NCI-H146 treated with DMSO at 0.1 percent for 48 hours (cell line): ENCODE results near the gene UNC119.

Source experiments
- DNase-seq: peaks from one replicate; lab custom pipeline; 2025; ENCODE audit not compliant: unreplicated experiment; lab: John Stamatoyannopoulos, UW

Gene UNC119

DNA sequence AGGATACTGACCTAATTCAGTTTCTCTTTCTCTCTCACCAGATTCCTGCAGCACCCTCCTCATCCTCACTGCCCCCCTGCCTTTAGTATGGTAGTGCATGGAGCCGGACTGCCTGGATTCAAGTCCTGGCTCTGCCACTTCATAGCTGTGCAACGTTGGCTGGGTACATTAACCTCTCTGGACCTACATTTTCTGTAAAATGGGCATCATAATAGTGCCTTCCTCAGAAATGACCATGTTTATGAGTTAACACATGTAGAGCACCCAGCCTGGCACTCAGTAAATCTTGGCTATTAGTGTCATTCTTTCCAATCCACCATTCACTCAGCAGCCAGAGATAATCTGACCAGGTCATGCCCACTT is 7.3 kb downstream of the UNC119 start:
- no peak for DNase-seq

DNA sequence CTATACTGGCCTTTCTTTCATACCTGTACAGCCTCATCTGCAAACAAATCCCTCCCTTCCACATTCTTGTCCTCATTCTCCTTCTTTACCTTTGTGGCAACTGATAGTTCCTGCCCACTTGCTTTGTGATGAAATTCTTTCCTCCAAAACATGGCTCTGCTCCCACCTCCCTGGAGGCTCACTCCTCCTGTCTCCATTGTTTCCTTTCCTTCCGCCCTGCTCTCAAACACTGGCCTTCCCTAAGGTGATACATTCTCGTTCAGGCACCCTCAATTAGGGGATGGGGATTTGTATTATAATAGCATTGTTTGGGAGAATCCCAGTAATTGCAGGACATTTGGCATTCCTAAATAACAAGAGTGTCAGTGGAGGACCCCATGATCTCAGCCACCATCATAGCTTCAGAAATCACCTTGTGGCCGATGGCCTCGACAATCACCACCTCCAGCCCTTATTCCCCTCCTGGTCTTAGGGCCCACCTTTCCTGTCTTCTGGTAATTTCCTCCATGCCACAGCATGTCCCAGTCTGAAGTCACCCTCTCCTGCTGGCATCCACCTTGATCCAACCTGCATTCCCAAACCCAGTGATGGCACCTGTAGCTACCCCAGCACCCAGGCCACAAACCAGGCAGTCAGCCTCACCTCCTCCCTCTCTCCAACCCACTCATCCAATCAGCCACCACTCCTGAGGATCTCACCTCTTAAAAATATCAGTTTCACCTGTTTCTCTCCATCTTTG is 7.9 kb downstream of the UNC119 start:
- no peak for DNase-seq

DNA sequence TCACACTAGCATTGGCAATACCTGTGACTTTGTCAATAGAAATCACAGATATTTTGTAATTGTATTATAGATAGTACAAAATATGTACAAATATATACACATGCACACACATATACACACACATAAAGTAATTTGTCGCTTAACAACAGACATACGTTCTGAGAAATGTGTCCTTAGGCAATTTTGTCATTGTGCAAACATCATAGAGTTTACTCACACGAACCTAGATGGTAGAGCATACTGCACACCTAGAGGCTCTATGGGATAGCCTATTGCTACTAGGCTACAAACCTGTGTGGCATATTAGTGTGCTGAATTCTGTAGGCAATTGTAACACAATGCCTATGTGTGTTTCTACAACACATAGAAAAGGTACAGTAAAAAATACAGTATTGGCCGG is 11.0 kb downstream of the UNC119 start:
- no peak for DNase-seq

DNA sequence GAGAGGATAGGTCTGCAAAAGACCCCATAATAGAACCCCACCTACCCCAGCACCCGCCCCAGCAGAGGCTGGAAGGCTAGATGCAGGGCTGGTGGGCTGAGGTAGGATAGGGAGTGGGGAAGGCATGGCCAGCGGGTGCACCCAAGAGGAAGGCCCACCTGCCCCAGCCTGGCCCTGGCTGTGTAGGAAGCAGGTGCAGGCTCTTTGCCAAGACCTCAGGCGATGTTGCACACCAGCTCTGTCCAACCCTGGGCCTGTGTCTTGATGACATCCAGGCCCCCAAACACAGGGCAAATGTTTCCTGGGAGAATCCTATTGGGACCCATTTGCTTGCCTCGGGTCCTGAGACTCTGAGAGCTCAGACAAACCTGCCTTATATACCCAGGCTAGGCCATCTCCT is 12.2 kb downstream of the UNC119 start:
- DNase-seq: no peak

DNA sequence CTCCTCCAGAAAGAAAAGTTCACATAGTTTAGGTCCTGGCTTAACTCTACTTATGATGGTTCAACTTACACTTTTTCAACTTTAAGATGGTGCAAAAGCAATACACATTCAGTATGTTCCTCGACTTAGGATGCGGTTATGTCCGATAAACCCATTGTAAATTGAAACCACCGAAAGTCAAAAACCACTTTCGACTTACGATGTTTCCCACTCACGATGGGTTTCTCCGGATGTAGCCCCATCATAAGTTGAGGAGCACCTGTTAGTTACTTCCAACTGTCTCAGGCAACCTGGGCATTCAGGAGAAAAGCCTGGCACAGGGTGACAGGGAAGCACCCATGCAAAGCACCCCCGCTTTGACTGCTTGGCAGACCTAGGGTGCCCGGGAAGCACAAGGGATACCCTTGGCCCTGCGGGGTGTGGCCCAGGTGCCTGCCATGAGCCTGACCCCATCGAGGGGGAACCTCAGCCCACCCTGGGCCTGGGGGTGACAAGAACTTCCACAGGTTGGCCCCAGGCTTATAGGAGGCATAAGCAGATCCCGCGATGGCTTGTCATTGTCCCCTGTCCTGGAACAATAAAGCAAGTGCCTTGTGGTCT is 14.0 kb downstream of the UNC119 start:
- DNase-seq: no peak

DNA sequence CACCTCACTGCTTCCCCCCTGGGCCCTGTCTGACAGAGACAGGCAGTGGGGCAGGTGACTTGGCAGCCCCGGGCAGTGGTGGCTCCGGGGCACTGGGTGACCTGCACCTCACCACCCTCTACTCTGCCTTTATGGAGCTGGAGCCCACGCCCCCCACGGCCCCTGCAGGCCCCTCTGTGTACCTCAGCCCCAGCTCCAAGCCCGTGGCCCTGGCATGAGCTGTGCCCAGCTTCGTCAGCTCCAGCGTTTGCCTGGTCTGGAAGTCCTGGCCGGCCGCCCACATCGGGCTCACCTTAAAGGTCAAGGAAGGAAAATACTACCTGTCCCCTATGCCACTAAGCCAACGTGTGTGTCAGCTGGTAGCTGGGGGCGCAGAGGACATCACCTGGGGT is 15.2 kb downstream of the UNC119 start:
- no peak for DNase-seq

DNA sequence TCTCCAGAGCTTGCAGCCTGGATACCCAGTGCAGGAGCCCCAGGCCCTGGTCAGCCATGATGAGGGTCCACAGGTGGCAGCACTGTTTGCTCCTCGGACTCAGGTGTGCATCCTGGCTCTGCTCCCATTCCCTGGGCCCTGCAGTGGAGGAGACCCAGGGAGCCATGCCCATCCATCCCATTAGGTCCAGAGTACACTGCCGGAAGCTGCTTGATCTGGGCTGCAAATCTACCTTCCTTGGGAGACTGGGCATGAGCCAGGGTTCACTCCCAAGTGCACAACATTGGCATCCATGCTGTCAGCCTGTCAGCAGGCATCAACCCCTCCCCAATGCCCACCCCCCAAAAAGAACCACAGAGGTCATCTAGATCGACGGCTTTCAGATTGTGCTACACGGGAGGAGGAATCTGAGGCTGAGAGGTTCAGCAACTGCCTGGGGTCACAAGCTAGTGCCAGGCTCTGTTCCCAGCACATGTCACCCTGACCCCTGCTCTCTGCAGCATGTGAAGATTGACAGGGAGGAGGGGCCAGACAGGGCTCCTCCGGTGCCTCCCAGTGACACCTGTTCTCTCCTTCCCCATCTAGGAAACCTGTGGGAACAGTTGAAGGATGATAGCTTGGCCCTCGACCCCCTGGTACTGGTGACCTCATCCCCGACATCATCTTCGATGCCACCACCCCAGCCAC is 15.7 kb downstream of the UNC119 start:
- DNase-seq: no peak

DNA sequence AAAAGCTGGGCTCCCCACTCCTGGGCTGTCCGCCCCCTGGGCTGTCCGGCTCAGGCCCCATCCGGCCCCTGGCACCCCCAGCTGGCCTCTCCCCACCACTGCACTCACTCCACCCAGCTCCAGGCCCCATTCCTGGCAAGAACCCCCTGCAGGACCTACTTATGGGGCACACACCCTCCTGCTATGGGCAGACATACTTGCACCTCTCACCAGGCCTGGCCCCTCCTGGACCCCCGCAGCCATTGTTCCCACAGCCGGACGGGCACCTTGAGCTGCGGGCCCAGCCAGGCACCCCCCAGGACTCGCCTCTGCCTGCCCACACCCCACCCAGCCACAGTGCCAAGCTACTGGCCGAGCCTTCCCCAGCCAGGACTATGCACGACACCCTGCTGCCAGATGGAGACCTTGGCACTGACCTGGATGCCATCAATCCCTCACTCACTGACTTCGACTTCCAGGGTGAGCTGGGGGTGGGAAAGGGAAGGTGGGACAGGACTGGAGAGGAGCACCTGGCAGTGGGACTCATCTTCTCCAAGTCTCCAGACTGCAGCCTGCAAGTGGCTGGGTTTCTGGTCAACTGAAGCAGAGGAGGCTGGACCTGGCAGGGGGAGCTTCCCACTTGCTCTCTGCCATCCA is 17.6 kb downstream of the UNC119 start:
- no peak for DNase-seq

DNA sequence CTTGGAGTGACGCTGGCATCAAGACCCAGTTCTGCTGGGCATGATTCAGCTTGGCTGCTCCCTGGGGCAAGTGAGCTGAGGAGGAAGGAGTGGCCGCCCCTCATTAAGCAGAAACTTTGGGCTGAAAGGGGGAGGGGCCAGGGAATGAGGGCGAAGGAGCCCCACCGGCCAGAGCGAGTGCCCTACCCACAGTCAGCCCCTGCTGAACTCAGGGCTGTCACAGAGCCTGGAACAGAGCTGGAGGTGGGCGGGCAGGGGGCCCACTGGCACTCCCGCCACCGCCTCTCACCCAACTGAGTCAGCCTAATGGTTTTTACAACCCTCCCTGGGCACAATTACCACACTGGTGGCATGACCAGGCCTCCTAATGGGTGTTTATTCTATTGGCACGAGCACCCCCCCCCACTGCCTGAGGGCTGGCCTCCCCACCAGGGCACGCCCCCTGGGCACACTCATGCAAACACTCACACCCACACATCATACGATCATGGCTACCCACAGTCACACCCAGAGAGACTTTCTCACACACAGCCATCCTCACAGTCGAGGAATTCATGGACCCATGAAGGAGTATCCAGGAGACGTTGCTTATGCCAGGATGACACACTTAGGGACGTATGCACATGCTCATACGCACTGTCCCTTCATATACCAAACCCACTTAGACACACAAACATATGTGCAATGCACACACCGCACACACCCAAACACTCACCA is 19.2 kb downstream of the UNC119 start:
- no peak for DNase-seq

DNA sequence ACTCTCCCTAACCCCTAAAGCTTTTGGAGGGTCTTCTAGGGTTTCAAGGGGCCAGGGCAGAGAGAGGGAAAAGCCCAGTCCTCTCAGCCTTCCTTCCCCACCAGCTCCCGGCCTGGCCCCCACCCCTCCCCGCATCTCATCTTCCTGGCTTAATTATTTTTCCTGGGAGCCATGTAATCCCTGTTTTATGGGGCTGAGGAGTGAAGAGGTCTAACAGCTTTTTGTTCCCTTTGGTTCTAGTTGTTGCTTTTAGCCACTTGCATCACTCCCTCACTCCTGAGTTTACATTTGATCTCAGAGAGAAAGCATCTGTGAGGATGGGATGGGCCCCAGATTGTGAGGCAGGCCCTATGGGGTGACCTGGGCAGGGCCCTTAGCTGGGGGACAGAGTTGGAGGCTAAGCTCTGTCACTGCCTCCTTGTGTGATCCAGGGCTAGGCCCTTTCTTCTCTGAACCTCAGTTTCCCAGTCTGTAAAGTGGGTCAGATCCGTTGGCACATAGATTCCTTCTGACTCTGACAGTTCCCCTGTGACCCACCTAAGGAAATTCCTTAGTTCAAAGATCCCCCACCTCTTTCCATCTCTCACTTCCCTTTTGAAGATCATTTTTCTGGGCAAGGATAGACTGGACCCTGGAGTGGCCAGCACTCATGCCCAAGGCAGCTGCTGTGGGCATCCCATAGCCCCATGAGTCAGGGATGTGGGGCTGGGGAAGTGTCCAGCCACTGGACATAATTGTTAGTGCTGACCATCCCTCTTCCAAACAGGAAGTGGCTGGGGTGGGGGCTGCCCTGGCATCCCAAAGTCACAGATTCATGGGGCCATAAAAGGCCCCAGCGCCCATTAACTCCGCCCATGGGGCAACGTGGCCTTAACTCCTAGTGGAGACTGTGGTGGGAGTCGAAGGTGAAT is 20.1 kb downstream of the UNC119 start:
- DNase-seq: no peak

DNA sequence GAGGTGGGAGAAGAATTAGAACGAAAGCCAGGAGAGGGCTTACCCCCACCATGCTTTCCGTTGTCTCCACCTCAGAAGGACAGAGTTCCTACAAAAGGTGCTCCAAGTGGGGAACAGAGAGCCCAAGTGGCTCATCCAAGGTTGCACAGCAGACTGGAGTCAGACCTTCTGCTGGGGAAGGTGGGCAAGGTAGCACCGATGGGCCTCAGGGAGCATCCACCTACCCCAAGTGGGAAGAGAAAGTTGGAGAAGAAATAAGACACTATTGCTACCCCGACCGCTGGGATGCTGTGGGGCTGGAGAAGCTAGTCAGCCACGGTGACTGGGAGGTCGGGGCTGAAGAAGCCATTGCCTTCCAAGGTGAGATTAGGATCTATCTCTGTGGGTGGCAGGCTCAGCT is 21.5 kb downstream of the UNC119 start:
- DNase-seq: no peak

DNA sequence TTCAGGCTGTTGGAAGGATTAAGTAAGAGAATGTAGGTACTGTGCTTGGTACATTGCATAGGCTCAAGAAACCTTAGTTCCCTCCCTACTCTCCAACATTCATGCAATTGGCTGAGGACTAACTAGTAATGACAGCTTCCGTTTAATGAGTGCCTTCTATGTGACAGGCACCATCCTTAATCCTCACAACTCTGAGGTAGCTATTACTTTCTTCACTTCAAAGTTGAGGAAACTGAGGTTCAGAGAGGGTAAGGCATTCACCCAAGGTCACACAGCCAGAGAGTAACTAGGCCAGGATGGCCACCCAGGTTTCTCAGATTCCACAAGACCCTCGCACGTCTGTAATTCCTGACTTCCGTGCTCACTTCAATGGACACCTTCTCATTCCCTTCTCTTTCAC is 22.2 kb downstream of the UNC119 start:
- DNase-seq: no peak

DNA sequence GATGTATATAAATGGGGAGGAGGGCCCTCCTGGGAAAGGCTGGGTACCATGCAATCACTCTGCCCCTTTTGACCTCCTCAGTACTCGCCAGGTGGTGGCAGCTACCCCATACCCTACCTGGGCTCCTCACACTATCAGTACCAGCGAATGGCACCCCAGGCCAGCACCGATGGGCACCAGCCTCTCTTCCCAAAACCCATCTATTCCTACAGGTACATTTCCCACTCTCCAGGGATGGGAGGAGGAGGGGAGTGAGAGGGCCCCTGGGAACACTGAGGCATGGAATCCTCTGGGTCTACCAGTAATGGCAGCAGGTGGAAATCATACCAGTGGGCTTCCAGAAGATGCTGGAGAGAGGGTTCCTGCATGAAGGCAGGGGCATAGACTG is 23.4 kb downstream of the UNC119 start:
- DNase-seq: no peak

DNA sequence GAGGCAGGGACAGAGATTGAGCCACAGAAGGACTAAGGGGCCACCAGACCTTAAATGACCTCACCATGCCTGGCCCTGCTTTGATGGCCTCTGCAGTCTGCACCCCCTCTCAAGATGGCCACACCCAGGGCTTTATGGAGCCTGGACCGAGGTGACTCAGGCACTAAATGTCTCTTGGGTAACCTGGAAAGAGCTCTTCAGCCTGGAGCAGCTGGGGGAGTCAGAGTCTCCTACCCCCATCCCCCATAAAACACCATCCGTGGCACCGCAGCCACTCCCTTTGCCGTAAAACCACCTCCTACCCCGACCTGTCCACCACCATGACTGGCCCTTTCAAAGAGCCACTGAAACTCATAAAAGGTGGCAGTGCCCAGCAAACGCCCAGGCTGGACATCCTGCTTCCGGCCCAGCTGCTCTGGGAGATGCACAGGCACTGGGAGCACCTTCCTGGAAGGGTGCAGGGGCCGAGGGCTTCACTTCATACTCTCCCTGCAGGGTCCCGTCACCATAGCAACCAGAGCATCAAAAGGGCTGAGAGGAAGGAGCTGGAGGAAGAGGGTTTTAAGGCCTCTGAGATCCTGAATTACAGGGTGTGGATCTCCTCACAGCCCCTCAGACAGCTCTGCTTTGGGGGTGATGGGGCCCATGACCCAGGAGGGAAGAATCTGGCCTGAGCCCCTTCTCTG is 24.0 kb downstream of the UNC119 start:
- no peak for DNase-seq

DNA sequence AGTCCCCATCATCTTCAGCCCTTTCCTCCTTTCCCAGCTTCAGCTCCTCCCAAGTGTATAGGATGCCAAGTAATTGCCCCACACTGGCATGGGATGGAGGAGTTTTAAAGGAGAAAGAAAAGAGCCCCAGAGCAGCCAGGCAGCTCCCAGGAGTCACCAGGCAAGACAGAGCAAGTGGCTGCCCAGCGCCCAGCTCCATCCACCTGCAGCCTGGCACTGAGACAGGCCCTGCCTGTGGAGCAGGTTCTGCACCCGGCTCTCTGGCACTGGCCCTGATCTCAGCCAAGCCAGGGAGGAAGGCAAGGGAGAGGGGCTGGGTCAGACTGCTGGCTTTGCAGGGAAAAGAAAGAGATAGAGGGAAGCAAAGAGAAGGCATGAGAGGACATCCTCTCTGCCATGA is 24.6 kb downstream of the UNC119 start:
- no peak for DNase-seq

DNA sequence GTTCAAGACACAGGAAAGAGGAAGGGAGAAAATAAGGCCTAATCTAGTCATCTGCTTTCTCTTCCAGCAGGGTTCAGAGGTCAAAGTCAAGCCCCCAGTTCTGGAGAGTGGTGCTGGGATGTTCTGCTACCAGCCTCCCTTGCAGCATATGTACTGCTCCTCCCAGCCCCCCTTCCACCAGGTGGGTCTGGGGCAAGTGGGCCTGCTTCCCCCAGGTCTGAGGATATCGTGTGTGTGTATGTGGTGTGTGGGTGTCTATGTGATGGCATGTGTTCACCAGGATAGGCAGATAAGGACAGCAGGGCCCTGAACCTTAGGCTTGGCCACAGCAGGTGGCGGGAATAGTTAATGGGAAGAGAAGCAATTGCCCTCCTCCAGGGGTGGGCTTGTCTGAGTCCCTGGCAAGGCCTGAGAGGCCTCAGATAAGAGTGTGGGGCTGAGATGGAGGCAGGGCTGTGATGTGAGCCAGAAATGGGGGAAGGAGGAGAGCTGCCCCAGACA is 25.2 kb downstream of the UNC119 start:
- no peak for DNase-seq

DNA sequence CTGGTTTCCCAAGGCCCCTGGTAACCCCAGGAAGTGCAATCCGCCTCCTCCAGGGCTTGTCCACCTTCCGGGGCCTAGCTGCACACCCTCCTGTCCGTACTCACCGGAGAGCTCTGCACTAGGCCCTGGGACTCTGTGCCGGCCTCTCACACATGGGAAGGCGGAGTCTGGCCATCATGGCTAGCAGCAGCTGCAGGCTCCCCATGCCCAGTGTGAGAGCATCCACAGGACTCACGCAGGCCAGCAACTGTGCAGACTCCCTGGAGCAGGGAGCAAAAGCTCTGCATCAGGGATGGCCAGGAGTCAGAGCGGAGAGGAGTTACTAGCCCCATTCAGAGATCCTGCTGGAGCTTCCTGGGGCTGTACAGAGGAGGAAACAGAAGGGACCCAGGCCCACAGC is 26.0 kb downstream of the UNC119 start:
- no peak for DNase-seq

DNA sequence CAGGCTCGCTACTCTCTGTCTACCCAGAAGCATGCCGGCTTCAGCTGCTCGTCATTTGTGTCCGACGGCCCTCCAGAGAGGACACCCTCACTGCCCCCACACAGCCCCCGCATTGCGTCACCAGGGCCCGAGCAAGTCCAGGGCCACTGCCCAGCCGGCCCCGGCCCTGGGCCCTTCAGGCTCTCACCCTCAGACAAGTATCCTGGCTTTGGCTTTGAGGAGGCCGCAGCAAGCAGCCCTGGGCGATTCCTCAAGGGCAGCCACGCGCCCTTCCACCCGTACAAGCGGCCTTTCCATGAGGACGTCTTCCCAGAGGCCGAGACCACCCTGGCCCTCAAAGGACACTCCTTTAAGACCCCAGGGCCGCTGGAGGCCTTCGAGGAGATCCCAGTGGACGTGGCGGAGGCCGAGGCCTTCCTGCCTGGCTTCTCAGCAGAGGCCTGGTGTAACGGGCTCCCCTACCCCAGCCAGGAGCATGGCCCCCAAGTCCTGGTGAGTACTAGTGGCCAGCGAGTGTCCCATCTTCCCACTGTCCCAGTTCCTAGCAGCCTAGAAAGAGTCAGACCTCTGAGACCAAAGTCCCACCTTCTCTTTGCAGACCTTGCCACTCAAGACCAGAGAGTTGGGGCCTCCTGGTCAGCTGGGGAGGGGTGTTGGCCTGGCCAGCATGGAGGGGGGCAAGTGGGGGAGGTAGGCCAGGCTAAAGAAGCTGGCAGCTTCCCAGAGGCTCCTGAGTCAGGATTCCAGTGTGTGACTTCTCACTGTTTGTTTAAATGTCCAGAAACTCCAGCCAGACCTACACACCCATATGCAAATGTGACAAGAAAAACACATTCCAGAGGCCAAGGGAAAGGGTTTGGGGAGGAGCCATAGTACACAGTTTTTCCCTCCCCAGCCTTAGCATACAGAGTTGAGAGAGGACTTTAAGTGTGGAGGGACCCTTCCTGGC is 27.7 kb downstream of the UNC119 start:
- no peak for DNase-seq

DNA sequence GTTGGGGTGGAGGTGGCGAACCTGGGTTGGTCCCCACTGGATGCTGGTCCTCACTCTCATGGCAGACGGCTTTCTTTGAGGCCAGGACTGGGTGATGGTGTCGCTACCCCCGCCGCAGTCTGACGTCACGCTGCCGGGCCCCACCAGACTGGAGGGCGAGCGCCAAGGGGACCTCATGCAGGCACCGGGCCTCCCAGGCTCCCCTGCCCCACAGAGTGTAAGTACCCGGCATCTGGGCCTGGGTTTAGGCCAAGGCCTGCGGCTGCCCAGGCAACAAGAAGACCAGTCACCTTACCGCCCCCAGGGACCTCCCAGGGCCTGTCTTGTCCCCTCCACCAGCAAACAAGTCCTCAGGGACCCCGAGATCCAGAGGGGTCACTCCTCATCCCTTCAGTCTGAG is 28.5 kb downstream of the UNC119 start:
- no peak for DNase-seq
